Neural cell (in vitro differentiated cells): ENCODE measurements around the gene CDH1. TPM values are rescaled to one million over a fixed set of nuclear protein-coding genes. Genes with fewer than 3 reads are reported as not detected.

Source experiments
- H2AFZ ChIP-seq: fragments of 200-600, 300-800 bp; sonication (generic), shearing (Covaris generic); 2 replicates; pipeline ENCODE4 v1.6.0; 2014; ENCODE audit warnings: low read depth, mild to moderate bottlenecking, antibody characterized with exemption, low read length, moderate library complexity
- H3F3A ChIP-seq: fragments of 200-600 bp; shearing (Covaris generic); 2 replicates; pipeline ENCODE4 v1.6.1; 2016; ENCODE audit warnings: mild to moderate bottlenecking, moderate library complexity, mixed read lengths, antibody characterized with exemption, low read length; ENCODE audit not compliant: insufficient read depth, poor library complexity, severe bottlenecking
- H3K27ac ChIP-seq: fragments of 200-600, 300-800 bp; sonication (generic), shearing (Covaris generic); 2 replicates; pipeline ENCODE4 v1.5.1; 2014; ENCODE audit warnings: mild to moderate bottlenecking, low read length, moderate library complexity
- H3K27me3 ChIP-seq: fragments of 300-800, 200-600 bp; sonication (generic), shearing (Covaris generic); 2 replicates; pipeline ENCODE4 v1.6.0; 2014; ENCODE audit warnings: mild to moderate bottlenecking, low read depth, low read length, moderate library complexity; ENCODE audit not compliant: insufficient read depth
- H3K36me3 ChIP-seq: fragments of 300-800, 200-600 bp; sonication (generic), shearing (Covaris generic); 2 replicates; pipeline ENCODE4 v1.5.1; 2014; ENCODE audit warnings: mild to moderate bottlenecking, antibody characterized with exemption, low read length, moderate library complexity; ENCODE audit not compliant: insufficient read depth
- H3K4me2 ChIP-seq: fragments of 300-800, 200-600 bp; sonication (generic), shearing (Covaris generic); 2 replicates; pipeline ENCODE4 v1.6.0; 2014; ENCODE audit warnings: mild to moderate bottlenecking, low read length
- H3K4me3 ChIP-seq: fragments of 300-800, 200-600 bp; sonication (generic), shearing (Covaris generic); 2 replicates; pipeline ENCODE4 v1.5.1; 2014; ENCODE audit warnings: mild to moderate bottlenecking, low read length, moderate library complexity
- H3K79me2 ChIP-seq: fragments of 200-600 bp; shearing (Covaris generic); replicated peaks from 2 replicates; pipeline ENCODE4 v1.6.0; 2014; ENCODE audit warnings: mild to moderate bottlenecking, low read length, moderate library complexity; ENCODE audit not compliant: insufficient read depth
- H3K9ac ChIP-seq: fragments of 300-800, 200-600 bp; sonication (generic), shearing (Covaris generic); 2 replicates; pipeline ENCODE4 v1.6.1; 2016; ENCODE audit warnings: mild to moderate bottlenecking, low read length, mixed read lengths
- H3K9me2 ChIP-seq: fragments of 200-600 bp; shearing (Covaris generic); 2 replicates; pipeline ENCODE4 v1.6.1; 2016; ENCODE audit warnings: mild to moderate bottlenecking, low read length, mixed read lengths; ENCODE audit not compliant: insufficient read depth
- H3K9me3 ChIP-seq: fragments of 200-600, 300-800 bp; sonication (generic), shearing (Covaris generic); 2 replicates; pipeline ENCODE4 v1.6.1; 2016; ENCODE audit warnings: mild to moderate bottlenecking, mixed run types, low read length, moderate library complexity, mixed read lengths
- H4K20me1 ChIP-seq: fragments of 200-600 bp; shearing (Covaris generic); 2 replicates; pipeline ENCODE4 v1.6.1; 2016; ENCODE audit warnings: mild to moderate bottlenecking, mixed run types; ENCODE audit not compliant: insufficient read depth
- EP300 ChIP-seq: fragments of 450-650 bp; conservative IDR thresholded peaks from 2 replicates; pipeline ENCODE4 v1.6.1; 2014; ENCODE audit warnings: antibody characterized with exemption, mild to moderate bottlenecking, moderate library complexity; ENCODE audit not compliant: poor library complexity, severe bottlenecking
- EZH2 ChIP-seq: fragments of 200-600, 300-800 bp; shearing (Covaris generic), sonication (generic); IDR thresholded peaks from 2 replicates; pipeline ENCODE4 v1.6.1; 2014; ENCODE audit warnings: antibody characterized with exemption, low read length, borderline replicate concordance, mild to moderate bottlenecking; ENCODE audit not compliant: insufficient read depth, poor library complexity, severe bottlenecking
- MXI1 ChIP-seq: fragments of 450-650 bp; conservative IDR thresholded peaks from 2 replicates; pipeline ENCODE4 v1.6.1; 2014; ENCODE audit warnings: antibody characterized with exemption, mild to moderate bottlenecking; ENCODE audit not compliant: poor library complexity, severe bottlenecking
- POLR2AphosphoS5 ChIP-seq: IDR thresholded peaks from 2 replicates; pipeline ENCODE4 v1.6.1; 2012
- SMC3 ChIP-seq: fragments of 450-650 bp; conservative IDR thresholded peaks from 2 replicates; pipeline ENCODE4 v1.6.1; 2014; ENCODE audit warnings: antibody characterized with exemption, mild to moderate bottlenecking, moderate library complexity; ENCODE audit not compliant: poor library complexity
- polyA plus RNA-seq: library from polyadenylated mRNA; depleted of rRNA; stranded (reverse); fragments of >200 nt; gene quantifications from 2 replicates; pipeline ENCODE4 v1.2.3, GENCODE V29; 2014
- TF ChIP-seq, protein P1 (sequence below): IDR thresholded peaks from 2 replicates; pipeline ENCODE4 v1.6.1; 2012; ENCODE audit warnings: borderline replicate concordance
- TF ChIP-seq, protein P2 (sequence below): fragments of 450-650 bp; IDR thresholded peaks from 2 replicates; pipeline ENCODE4 v1.5.1; 2014; ENCODE audit warnings: antibody characterized with exemption, mild to moderate bottlenecking, moderate library complexity; ENCODE audit not compliant: poor library complexity, severe bottlenecking

The CDH1 gene
- polyA plus RNA-seq, 1 donor from 2014 or later: 1.2 TPM

DNA sequence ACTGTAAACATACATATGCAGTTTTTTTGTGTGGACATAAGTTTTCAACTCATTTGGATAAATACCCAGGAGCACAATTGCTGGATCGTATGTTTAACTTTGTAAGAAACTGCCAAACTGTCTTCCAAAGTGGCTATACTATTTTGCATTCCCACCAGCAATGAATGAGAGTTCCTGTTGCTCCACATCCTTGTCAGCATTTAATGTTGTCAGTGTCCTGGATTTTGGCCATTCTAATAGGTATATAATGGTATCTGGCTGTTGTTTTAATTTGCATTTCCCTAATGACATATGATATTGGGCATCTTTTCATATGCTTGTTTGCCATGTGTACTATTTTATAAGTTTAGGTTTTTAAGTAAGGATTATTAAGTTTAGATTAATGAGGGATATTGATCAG lies 120.4 kb downstream of the CDH1 start:
- no peaks in the 10 kb centered on the region for H4K20me1 ChIP-seq
- H3F3A ChIP-seq: no peaks in the 10 kb centered on the region
- no peaks in the 10 kb centered on the region for H3K9me3 ChIP-seq
- H3K9ac ChIP-seq: no peak overlapping the region
- H2AFZ ChIP-seq: no peak overlapping the region
- H3K4me3 ChIP-seq: no peak overlapping the region
- H3K27ac ChIP-seq: no peak overlapping the region
- no peaks in the 10 kb centered on the region for H3K79me2 ChIP-seq
- TF ChIP-seq, protein P1, sequence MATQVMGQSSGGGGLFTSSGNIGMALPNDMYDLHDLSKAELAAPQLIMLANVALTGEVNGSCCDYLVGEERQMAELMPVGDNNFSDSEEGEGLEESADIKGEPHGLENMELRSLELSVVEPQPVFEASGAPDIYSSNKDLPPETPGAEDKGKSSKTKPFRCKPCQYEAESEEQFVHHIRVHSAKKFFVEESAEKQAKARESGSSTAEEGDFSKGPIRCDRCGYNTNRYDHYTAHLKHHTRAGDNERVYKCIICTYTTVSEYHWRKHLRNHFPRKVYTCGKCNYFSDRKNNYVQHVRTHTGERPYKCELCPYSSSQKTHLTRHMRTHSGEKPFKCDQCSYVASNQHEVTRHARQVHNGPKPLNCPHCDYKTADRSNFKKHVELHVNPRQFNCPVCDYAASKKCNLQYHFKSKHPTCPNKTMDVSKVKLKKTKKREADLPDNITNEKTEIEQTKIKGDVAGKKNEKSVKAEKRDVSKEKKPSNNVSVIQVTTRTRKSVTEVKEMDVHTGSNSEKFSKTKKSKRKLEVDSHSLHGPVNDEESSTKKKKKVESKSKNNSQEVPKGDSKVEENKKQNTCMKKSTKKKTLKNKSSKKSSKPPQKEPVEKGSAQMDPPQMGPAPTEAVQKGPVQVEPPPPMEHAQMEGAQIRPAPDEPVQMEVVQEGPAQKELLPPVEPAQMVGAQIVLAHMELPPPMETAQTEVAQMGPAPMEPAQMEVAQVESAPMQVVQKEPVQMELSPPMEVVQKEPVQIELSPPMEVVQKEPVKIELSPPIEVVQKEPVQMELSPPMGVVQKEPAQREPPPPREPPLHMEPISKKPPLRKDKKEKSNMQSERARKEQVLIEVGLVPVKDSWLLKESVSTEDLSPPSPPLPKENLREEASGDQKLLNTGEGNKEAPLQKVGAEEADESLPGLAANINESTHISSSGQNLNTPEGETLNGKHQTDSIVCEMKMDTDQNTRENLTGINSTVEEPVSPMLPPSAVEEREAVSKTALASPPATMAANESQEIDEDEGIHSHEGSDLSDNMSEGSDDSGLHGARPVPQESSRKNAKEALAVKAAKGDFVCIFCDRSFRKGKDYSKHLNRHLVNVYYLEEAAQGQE: no peak
- TF ChIP-seq POLR2AphosphoS5: no peak
- no peak overlapping the region for H3K4me2 ChIP-seq
- H3K9me2 ChIP-seq: no peaks in the 10 kb centered on the region
- no peaks in the 10 kb centered on the region for H3K27me3 ChIP-seq
- H3K36me3 ChIP-seq: no peaks in the 10 kb centered on the region

DNA sequence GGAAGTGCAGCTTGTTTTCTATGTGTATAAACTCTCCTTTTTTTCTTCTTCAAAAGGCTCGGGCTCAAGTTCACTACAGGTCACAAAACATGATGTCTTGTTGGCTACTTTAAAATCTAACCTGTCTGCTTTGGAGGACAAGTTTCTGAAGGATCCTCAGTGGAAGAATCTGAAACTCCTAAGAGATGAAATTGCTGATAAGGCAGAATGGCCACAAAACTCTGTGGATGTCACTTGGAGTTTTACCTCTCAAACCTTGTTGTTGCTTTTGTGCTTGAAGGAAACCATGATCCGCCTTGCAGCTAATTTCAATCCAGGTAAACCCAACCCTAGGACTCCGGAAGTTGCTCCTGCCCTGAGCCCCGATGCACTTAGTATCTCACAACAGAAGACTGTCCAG lies 122.7 kb downstream of the CDH1 start:
- no peaks in the 10 kb centered on the region for H4K20me1 ChIP-seq
- H3K79me2 ChIP-seq: no peaks in the 10 kb centered on the region
- H3K9me2 ChIP-seq: no peaks in the 10 kb centered on the region
- no peaks in the 10 kb centered on the region for H3F3A ChIP-seq
- H3K9me3 ChIP-seq: no peaks in the 10 kb centered on the region
- H3K4me2 ChIP-seq: no peak overlapping the region
- H3K27me3 ChIP-seq: no peaks in the 10 kb centered on the region
- no peak overlapping the region for H3K27ac ChIP-seq
- no peak overlapping the region for H3K9ac ChIP-seq
- H3K4me3 ChIP-seq: no peak overlapping the region
- TF ChIP-seq EZH2 (no peak), MXI1 (no peak), POLR2AphosphoS5 (no peak), SMC3 (no peak), EP300 (no peak)
- TF ChIP-seq, protein P2, sequence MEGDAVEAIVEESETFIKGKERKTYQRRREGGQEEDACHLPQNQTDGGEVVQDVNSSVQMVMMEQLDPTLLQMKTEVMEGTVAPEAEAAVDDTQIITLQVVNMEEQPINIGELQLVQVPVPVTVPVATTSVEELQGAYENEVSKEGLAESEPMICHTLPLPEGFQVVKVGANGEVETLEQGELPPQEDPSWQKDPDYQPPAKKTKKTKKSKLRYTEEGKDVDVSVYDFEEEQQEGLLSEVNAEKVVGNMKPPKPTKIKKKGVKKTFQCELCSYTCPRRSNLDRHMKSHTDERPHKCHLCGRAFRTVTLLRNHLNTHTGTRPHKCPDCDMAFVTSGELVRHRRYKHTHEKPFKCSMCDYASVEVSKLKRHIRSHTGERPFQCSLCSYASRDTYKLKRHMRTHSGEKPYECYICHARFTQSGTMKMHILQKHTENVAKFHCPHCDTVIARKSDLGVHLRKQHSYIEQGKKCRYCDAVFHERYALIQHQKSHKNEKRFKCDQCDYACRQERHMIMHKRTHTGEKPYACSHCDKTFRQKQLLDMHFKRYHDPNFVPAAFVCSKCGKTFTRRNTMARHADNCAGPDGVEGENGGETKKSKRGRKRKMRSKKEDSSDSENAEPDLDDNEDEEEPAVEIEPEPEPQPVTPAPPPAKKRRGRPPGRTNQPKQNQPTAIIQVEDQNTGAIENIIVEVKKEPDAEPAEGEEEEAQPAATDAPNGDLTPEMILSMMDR: no peak
- TF ChIP-seq, protein P1: no peak
- H2AFZ ChIP-seq: no peak overlapping the region
- H3K36me3 ChIP-seq: no peaks in the 10 kb centered on the region
